GM21515 (cell line): ENCODE results near the gene ZNF133.
A peak's percentile ranks its signal among the peaks of the same experiment; 100 is the strongest.
"Not testable (repeated sequence)": the region's sequence is repeated elsewhere in the genome, so short reads cannot be mapped to it uniquely, and the experiment has no call there.

ENCODE experiments used
- ATAC-seq: cut with Tn5 transposase; IDR thresholded peaks from one replicate; pipeline ENCODE4 v1.9.1; 2021; ENCODE audit not compliant: unreplicated experiment

ZNF133 gene

DNA sequence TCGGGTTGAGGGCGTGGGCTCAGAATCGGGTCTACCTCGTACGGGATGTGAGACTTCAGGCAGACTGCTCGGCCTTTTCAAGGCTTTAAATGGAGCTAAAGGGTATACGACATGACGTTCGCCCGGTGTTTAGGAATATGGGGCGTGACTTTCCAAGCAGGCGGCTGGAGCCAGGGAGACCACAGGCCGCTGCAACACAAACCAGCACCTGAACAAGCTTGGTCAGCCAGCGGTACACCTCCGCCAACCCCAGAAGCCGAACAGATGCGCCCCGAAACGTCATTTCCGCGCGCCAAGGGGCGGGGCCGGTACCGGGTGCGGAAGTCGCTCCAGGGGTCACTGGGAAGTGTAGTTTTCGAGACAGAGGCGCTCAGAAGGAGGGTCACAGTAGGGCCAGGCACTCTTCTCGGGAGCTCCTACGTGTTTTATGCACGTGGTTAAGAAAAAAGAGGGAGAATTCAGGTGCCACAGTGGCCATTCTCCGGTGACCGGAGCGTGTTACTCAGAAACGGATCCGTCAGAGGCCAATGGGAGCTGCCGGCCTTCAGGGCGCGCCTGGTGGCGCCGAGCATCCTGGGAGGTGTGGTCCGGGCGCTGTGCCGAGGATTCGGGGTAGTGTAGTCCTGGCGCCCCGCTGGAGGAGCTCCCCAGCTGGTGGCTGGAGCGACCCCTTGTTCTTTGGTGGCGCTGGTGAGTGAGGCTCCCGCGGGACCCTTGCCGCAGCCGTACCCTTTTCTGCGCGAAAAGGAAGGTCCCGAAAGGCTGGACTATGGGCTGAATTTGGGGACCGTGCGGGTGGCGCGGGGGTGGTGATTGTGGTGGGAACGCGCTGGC lies at the start of gene ZNF133:
Gene ZNF133 (plus strand): TSS at position 613 of the 834 bp plus-strand sequence. CDS start 17,160 bp downstream, outside the sequence.
- peak; percentile 97 for ATAC-seq

DNA sequence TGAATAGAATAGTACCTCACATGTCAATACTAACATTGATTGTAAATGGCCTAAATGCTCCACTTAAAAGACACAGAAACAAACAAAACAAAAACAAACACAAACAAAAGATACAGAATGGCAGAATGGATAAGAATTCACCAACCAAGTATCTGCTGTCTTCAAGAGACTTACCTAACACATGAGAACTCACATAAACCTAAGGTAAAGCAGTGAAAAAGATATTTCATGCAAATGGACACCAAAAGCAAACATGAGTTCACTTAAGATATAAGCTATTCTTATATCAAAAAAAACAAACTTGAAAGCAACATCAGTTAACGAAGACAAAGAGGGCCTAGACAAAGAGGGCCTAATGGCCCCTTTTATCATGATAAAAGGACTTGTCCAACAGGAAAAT lies 47.3 kb upstream of the ZNF133 start:
- ATAC-seq, result no peak

DNA sequence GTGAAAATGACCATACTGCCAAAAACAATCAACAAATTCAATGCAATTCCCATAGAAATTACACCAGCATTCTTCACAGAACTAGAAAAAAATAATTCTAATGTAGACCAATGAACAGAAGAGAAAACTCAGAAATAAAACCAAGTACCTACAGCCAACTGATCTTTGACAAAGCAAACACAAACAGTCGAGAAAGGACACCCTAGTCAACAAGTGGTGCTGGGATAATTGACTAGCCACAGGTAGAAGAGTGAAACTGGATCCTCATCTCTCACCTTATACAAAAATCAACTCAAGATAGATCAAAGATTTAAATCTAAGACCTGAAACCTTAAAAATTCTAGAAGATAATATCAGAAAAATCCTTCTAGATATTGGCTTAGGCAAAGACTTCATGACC lies 44.5 kb upstream of the ZNF133 start:
- no peak for ATAC-seq

DNA sequence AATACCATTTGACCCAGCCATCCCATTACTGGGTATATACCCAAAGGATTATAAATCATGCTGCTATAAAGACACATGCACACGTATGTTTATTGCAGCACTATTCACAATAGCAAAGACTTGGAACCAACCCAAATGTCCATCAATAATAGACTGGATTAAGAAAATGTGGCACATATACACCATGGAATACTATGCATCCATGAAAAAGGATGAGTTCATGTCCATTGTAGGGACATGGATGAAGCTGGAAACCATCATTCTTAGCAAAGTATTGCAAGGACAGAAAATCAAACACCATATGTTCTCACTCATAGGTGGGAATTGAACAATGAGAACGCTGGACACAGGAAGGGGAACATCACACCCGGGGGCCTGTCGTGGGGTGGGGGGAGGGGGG lies 39.8 kb upstream of the ZNF133 start:
- not testable (repeated sequence) for ATAC-seq

DNA sequence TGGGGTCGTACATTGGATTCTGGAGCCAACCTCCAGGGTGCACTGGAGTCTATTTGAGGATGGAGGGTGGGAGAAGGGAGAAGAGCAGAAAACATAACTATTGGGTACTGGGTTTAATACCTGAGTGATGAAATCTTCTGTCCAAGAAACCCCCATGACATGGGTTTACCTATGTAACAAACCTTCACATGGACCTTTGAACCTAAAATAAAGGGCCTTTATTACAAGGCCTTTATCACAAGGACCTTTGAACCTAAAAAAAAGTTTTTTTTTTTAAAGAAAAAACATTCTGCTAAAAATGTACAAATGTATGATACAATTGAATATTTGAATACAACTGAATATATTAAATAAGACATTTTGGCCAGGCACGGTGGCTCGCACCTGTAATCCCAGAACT lies 38.1 kb upstream of the ZNF133 start:
- no peak for ATAC-seq

DNA sequence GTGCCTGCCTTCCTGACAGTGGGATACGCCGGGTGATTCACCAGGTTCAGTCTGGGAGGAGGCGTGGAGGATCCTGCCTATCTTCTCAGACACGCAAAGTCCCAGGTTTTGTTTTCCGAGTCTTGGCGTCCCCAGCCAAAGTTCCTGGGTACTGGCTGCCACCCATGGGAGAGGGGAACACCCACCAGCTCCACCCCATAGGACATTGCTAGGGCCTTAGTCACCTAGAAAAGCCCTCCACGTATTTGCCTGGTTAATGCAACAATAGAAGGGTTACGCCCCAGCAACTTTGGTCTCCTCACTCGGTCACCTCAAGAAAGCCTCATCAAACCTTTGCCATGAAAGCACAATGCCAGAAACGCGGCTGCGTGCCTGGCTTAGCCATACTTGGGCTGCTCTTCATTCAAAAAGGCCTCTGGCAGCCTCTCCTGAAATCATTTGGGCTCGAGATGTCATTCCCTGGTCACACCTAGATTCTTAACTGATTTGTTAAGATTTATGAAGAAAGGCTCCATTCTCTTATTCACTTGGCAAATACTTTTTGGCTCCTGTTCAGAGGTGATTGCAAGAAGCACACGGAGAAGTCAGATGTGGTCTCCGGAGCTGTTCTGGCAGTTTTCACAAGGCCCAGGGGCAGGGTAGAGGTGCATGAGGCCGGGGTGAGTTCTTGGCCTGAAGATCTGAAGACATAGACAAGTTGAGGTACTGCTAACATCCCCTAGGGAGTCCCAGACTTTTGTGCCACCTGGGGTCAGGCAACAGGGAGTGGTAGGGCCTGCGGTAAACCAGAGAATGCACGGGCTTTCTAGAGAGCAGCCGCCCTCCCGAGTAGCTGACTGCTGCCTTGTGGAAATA lies 35.5 kb upstream of the ZNF133 start:
- ATAC-seq, result no peak

DNA sequence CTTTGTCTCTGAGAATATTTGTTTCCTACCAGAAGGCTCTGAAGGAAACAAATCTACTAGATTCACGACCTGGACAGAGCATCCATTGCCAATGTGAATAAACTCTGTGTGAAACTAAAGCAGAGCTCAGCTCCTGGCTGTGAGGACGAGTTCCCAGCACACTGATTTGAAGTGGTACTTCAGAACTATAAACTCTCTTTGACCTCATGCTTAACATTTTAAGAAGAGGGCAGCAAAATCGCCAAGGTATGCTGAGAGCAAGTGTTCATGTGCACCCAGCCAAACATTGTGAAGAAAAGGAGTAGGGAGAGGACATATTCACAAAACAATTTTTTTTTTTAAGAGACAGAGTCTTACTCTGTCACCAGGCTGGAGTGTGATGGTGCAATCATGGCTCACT lies 33.7 kb upstream of the ZNF133 start:
- no peak for ATAC-seq

DNA sequence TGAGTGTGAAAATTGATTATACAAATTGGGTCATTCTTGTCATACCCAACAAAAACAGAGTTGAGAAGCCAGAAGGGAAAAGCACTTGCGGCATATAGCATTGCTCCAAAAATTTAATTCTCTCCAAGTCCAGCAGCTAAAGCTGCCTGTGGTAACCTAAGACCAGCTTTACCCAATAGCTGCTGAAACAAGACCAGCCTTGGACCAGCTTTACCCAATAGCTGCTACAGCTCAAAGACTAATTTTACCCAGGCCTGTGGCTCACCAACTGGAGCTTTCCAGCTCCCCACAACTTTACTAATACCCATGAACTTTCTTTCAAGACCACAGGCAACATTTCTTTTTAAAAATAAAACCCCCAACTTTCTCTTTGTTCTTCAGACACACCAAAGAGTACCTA lies 32.8 kb upstream of the ZNF133 start:
- no peak for ATAC-seq

DNA sequence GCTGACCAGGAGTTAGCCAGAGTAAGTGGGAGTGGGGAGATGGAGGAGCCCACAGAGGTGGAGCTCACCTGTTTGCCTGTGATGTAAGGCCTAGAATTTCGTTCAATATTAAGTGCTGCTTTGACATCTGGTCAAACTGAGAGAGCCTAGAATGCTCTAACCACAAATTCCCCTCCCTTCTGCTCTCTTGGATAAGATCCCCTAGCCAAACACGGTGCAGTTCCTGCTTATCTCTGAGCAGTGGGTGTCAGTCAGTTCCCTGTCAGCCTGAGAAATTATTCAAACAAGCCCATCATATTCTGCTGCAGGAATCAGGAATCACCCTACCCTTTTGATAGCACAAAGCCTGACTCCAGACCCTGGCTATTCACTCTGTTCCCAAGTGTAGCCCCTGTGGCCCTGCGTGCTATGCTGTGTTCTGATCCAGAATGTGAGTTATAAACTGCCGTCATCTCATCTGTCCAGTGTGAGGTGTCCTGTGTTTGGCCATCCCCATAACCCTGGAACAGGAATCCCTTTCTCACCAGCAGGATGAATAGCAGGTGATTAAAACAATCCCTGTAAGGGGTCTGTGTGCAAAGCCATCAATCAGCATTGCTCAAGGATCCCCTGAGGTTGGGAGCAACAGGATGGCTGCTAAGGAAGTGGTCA lies 31.8 kb upstream of the ZNF133 start:
- ATAC-seq, result no peak

DNA sequence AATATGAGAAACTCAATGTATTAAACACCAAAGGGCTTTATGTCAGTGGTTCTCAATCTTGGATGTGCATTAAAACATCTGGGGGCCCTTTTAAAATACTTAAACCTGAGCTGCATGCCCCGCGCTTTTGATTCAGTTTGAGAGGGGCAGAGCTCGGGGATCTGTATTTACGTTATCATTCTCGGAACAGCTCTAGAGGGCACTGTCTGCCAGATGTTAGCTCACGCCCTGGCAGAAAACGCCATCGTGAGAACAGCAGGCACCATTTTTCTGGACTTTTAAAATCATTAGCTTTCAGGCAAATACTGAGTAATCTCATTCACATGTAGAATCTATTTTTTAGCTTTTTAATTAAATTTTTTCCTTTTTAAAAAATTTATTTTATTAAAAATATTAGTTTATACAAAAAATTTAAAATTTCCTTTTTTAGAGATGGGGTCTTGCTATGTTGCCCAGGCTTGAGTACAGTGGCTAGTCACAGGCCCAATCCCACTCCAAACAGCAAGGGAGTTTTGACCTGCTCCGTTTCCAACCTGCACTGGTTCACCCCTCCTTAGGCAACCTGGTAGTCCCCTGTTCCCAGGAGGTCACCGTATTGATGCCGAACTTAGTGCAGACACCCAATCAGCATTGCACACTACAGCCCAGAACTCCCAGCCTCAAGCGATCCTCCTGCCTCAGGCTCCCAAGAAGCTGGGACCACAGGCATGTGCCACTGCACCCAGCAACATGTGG lies 30.0 kb upstream of the ZNF133 start:
- ATAC-seq, result no peak

DNA sequence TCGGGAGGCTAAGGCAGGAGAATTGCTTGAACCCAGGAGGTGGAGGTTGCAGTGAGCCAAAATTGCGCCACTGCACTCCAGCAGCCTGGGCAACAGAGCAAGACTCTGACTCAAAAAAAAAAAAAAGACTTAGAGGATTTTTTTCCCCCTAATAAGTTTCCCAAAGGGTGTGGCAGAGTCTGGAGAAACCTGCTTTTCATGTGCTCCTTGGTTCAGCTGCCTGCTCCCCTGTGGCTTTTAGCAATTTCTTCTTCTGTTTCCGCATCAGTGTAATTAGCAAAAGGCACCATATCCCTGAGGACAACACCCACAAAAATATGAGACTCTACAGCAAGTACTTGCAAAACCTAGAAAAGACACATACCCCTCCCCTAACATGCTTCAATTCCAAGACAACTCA lies 28.6 kb upstream of the ZNF133 start:
- no peak for ATAC-seq

DNA sequence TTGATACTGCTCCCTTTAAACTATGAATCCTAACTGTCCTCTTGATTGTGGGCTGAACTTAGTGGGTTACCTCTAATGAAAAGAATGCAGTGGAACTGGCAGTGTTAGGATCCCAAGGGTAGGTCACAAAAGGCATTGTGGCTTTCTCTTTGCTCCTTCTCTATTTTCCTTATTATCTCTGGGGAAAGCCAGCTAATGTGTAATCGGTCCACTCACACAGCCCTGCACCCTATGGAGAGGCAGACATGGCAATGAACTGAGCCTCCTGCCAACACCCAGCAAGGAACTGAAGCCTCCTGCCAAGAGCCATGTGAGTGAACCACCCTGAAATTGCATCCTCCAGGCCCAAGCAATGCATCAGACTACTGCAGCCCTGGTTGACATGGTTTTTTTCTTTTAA lies 24.6 kb upstream of the ZNF133 start:
- ATAC-seq, result no peak

DNA sequence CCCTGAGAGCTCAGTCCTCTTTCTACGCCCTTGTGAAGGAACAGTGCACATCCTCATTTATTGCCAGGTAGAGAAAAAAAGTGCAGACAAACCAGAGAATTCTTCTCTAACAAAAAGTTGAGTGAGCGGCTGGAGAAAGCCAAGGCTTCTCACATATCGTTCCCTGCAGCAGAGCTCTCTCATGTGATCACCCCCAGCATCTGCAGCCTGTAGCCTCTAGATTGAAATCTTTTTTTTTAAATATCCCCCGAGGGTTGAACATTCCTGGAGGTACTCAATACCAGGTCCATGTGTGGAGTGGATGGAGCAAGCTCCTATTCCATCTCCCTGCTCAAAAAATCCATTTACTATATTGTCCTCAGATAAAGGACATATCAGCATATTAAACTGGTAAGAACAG lies 22.9 kb upstream of the ZNF133 start:
- ATAC-seq, result no peak

DNA sequence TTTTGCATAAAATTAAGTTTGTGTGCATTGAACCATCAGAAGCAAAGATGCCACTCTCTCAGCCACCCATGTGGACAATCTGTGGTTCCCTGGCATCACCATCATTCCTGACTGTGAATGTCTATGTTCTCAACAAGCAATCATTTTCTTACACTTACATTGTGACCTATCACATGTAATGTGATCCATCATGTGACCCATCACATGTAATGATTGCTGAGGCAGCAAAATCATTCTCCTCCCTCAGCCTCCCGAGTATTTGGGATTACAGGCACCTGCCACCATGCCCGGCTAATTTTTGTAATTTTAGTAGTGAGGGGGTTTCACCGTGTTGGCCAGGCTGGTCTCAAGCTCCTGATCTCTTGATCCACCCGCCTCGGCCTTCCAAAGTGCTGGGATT lies 22.0 kb upstream of the ZNF133 start:
- ATAC-seq, result no peak

DNA sequence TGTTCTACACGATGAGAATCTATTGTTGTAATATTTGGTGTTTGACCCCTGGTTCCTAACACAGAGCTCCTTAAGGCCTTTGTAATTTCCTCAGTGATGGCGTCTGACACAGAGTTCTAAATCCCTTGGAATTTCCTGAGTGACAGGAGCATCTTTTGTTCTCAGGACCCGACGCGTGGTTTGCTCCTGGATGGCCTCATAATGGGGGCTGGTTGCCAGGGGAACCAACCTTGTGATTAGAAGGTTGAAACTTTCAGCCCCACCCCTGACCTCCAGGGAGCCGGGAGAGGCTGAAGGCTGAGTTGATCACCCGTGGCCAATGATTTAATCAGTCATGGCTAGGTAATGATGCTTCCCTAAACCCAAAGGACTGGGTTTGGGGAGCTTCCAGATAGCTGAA lies 20.5 kb upstream of the ZNF133 start:
- no peak for ATAC-seq

DNA sequence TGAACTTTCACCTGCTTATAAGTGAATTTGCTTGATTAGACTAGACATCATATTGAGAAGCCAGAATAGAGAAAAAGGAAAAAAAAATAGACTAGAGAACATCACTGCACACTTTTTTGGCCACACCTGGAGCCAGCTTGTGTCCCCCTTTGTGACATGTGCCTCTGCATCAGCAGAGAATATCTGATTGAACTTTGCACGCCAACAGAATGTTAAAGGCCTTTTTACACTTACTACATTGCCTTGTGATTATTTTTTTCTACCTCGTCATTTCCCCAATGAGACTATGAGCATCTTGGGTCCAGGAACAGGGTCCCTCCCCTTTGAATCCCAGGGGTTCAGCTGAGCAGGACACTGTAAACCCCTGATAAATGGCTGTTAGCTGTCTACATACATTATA lies 17.2 kb upstream of the ZNF133 start:
- no peak for ATAC-seq

DNA sequence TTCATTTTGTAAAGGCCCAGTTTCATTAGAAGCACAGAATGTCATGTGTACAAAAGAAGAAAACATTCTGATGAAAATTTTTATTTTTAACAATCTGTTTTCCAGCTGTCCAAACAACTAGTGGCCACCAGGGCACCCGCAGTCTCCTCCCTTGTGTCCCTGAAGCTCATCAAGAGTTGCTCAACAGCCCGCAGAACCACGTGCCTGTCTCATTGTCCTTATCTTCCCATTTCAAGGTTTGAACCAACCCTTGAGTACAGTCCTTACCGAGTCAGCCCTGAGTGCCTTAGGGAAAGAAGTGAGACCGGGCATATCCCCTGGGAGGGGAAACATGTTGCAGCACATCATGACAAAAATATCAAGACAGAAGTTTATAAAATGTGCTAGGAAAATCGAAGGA lies 15.9 kb upstream of the ZNF133 start:
- ATAC-seq, result no peak

DNA sequence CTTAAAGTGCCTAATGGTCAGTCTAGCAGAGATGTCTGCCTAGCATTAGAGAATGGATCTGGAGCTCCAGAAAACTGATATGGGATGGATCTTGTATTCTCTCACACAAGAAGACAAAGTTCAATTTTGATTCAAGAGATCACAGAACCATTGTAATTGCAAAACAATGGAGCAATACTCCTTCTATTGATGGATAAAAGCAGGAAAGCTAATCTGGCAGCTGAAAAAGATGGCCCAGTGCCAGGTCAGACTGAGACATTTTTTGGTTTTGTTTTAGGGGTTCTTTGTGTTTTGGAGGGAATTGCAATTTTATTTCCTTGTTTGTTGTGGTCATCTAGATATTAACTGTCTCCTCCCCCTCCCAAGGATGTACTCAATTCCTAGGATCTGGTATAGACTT lies 14.6 kb upstream of the ZNF133 start:
- ATAC-seq, result no peak

DNA sequence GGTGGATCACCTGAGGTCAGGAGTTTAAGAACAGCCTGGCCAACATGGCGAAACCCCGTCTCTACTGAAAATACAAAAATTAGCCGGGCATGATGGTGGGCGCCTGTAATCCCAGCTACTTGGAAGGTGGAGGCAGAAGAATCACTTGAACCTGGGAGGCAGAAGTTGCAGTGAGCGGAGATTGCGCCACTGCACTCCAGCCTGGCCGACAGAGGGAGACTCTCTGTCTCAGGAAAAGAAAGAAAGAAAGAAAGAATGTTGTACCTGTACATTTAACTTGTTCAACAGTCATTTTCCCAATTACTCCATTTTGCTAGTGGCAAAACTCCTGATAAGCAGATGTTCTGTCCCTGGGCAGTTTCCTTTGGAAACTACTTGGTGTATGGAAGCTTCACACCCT lies 12.4 kb upstream of the ZNF133 start:
- ATAC-seq, result not testable (repeated sequence)

DNA sequence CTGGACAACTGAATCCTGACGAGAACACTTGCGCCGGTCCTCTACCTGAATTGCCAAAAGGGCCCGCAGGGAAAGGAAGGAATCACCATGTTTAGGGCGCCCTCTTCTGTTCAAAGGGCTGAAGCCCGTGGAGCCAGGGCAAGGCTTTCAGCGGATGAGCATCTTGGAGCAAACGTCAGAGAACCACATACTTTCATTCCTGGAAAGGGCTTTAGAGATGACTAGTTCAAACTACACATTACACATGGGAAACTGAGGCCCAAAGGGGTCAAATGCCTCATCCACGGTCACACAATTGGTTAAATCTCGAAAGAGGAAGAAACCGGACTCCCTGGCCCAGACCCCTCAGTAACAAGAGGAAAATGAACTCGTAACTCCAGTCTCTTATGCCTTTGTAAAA lies 11.5 kb upstream of the ZNF133 start:
- ATAC-seq, result peak; percentile 74

DNA sequence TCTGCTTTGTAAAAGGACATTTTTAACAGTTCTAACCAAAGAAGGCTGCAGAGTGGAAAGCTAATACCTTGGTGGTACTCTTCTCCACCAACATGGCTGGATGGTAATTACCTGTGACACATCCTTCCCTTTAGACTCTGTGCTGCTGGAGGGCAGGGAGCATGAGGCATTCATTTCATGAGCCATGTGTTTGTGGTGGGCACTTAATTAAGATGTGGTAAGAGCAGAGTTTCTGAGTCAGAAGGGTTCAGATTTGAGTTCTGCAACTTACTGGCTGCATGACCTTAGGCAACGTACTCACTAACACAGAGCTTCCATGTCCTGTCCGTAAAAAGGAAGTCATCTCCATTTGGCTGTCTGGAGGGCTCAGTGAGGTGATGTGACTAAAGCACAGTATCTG lies 9.1 kb upstream of the ZNF133 start:
- ATAC-seq, result no peak
